BJ (cell line): ENCODE measurements around the gene HMGB4. TPM values are rescaled to one million over a fixed set of nuclear protein-coding genes. Genes with fewer than 3 reads are reported as not detected.

Experiments
- CTCF ChIA-PET: fragments of 350-600 bp; formaldehyde crosslinking; extraction: SDS; loops from one replicate; lab custom pipeline; 2021; ENCODE audit warnings: antibody characterized with exemption, inconsistent platforms; lab: Yijun Ruan, JAX
- POLR2A ChIA-PET: fragments of 300-600 bp; sonication (Branson Sonifier 250); formaldehyde crosslinking; extraction: SDS; loops from one replicate; lab custom pipeline; 2021; ENCODE audit warnings: antibody characterized with exemption; lab: Charles Lee
- DNase-seq: peaks from one replicate; pipeline ENCODE4 v3.0.0-alpha.2; 2011; ENCODE audit warnings: low read depth
- H3K27me3 ChIP-seq: 2 replicates; pipeline ENCODE4 v1.6.0; 2011; ENCODE audit warnings: low read length; ENCODE audit not compliant: control insufficient read depth, insufficient read depth
- H3K36me3 ChIP-seq: 2 replicates; pipeline ENCODE4 v1.5.1; 2011; ENCODE audit warnings: low read length; ENCODE audit not compliant: control insufficient read depth, insufficient read depth
- H3K4me3 ChIP-seq: 2 replicates; pipeline ENCODE4 v1.5.1; 2011; ENCODE audit warnings: low read depth, mild to moderate bottlenecking, control low read depth, low read length
- CTCF ChIP-seq: IDR thresholded peaks from 2 replicates; pipeline ENCODE4 v1.5.1; 2011; ENCODE audit warnings: low read depth, mild to moderate bottlenecking, control low read depth, inconsistent platforms, low read length, moderate library complexity; ENCODE audit not compliant: insufficient read depth
- polyA plus RNA-seq: library from polyadenylated mRNA; depleted of rRNA; stranded (reverse); fragments of >200 nt; gene quantifications from 2 replicates; pipeline ENCODE4 v1.2.3, GENCODE V29; 2011

HMGB4 gene
- polyA plus RNA-seq, 1 experiment, result not detected

GRCh38 chr1:33826711-33827110 lies 37.2 kb upstream of the HMGB4 start:
- CTCF ChIA-PET, result no interaction called here

GRCh38 chr1:33828059-33828458 lies 35.8 kb upstream of the HMGB4 start:
- H3K27me3 ChIP-seq, result no peaks in the 10 kb centered on the region
- no peak overlapping the region for H3K4me3 ChIP-seq
- POLR2A ChIA-PET, result no interaction called here
- no peaks in the 10 kb centered on the region for H3K36me3 ChIP-seq
- no peak for TF ChIP-seq CTCF
- CTCF ChIA-PET, result interaction anchor here (1.2 kb wide), 1 partner anchor 9 kb away, joined by 3 read pairs; no protein-coding TSS in a partner anchor
- DNase-seq, result no peak

More at GRCh38 chr1:33826711-33827110, 37.2 kb upstream of the HMGB4 start:
- Histone ChIP-seq H3K36me3 (no peaks in the 10 kb centered on the region), H3K4me3 (no peak overlapping the region), H3K27me3 (no peaks in the 10 kb centered on the region)
- no peak for TF ChIP-seq CTCF
- POLR2A ChIA-PET, result no interaction called here
- no peak for DNase-seq

- DNase-seq, result no peak
- CTCF ChIA-PET, result interaction anchor here (0.7 to 1.2 kb wide), 2 partner anchors 12 to 914 kb away, joined by 3 to 4 read pairs; no protein-coding TSS in a partner anchor
Measured at GRCh38 chr1:33828654-33829053, 35.2 kb upstream of the HMGB4 start.

GRCh38 chr1:33836911-33837310 lies 27.0 kb upstream of the HMGB4 start:
- Histone ChIP-seq H3K36me3 (no peaks in the 10 kb centered on the region), H3K4me3 (no peak overlapping the region), H3K27me3 (no peaks in the 10 kb centered on the region)
- ChIA-PET CTCF (no interaction called here), POLR2A (no interaction called here)
- no peak for DNase-seq
- TF ChIP-seq CTCF, result no peak

More at GRCh38 chr1:33828654-33829053, 35.2 kb upstream of the HMGB4 start:
- no peaks in the 10 kb centered on the region for H3K27me3 ChIP-seq
- no peak overlapping the region for H3K4me3 ChIP-seq
- POLR2A ChIA-PET, result no interaction called here
- no peaks in the 10 kb centered on the region for H3K36me3 ChIP-seq
- no peak for TF ChIP-seq CTCF

- ChIA-PET CTCF (no interaction called here), POLR2A (no interaction called here)
- H3K27me3 ChIP-seq, result no peaks in the 10 kb centered on the region
- H3K4me3 ChIP-seq, result no peak overlapping the region
- no peaks in the 10 kb centered on the region for H3K36me3 ChIP-seq
- no peak for DNase-seq
- TF ChIP-seq CTCF, result no peak
Measured at GRCh38 chr1:33837635-33838034, 26.2 kb upstream of the HMGB4 start.
